ENCODE data around the gene CCDC146. TPM values are rescaled to one million over a fixed set of nuclear protein-coding genes. Genes with fewer than 3 reads are reported as not detected.
A peak's percentile ranks its signal among the peaks of the same experiment; 100 is the strongest.
"Not testable (repeated sequence)": the region's sequence is repeated elsewhere in the genome, so short reads cannot be mapped to it uniquely, and the experiment has no call there.

CCDC146 gene
- total RNA-seq, 6 experiments from 2014 or later, result 2.6 to 7.2 (median 4.0) TPM

GRCh38 chr7:77329466-77330168, 207.2 kb downstream of the CCDC146 start:
- Histone ChIP-seq H3K9me3 (no peaks in the 10 kb centered on the region), H3K4me1 (peaks cover 0 to 7% (median 0%) of the 10 kb centered on the region in 4 donors), H3K36me3 (no peaks in the 10 kb centered on the region), H3K27me3 (no peaks in the 10 kb centered on the region), H3K4me3 (no peak overlapping the region), H3K27ac (no peak overlapping the region)
- no peak for DNase-seq
- WGBS (ENCODE audit: insufficient coverage, low coverage, low lambda C conversion rate, missing lambda C conversion rate), result 98% methylated on average over 4 of the region's 4 CpGs
- TF ChIP-seq CTCF (IDR thresholded peaks at IDR 0.05), result no peak
- intact Hi-C loops (cut with DNase I), result loop anchor here in 1 of 2 donors (10.0 kb wide), 1 partner anchor 75 kb away; no protein-coding TSS in a partner anchor
- ATAC-seq, result no peak

GRCh38 chr7:77330169-77330882, 207.9 kb downstream of the CCDC146 start:
- WGBS (ENCODE audit: insufficient coverage, low coverage, low lambda C conversion rate, missing lambda C conversion rate), result 51% methylated on average over 4 of the region's 6 CpGs
- H3K27ac ChIP-seq, result no peak overlapping the region
- H3K4me1 ChIP-seq, result peaks cover 0 to 7% (median 0%) of the 10 kb centered on the region in 4 donors
- H3K9me3 ChIP-seq, result no peaks in the 10 kb centered on the region
- no peak for DNase-seq
- no peaks in the 10 kb centered on the region for H3K36me3 ChIP-seq
- no peak overlapping the region for H3K4me3 ChIP-seq
- TF ChIP-seq POLR2A (IDR thresholded peaks at IDR 0.05), result no peak
- H3K27me3 ChIP-seq, result no peaks in the 10 kb centered on the region
- intact Hi-C loops (cut with DNase I), result no loop called here
- peak in 3 of 4 donors; percentile 17 to 33 (median 25) for ATAC-seq

GRCh38 chr7:77331938-77332695, 209.7 kb downstream of the CCDC146 start:
- peak; percentile 68 to 89 (median 73) for TF ChIP-seq CTCF (IDR thresholded peaks at IDR 0.05)
- TF ChIP-seq POLR2A (IDR thresholded peaks at IDR 0.05), result no peak
- Histone ChIP-seq H3K4me1 (peaks cover 0 to 7% (median 0%) of the 10 kb centered on the region in 4 donors), H3K9me3 (no peaks in the 10 kb centered on the region), H3K27me3 (no peaks in the 10 kb centered on the region), H3K36me3 (no peaks in the 10 kb centered on the region), H3K4me3 (no peak overlapping the region), H3K27ac (no peak overlapping the region)
- peak; percentile 95 to 99 (median 98) for ATAC-seq
- peak; percentile 68 to 74 (median 70) for DNase-seq
- 63% methylated on average over 3 of the region's 3 CpGs for WGBS (ENCODE audit: insufficient coverage, low coverage, low lambda C conversion rate, missing lambda C conversion rate)
- intact Hi-C loops (cut with DNase I), result no loop called here

GRCh38 chr7:77334039-77334438, 211.6 kb downstream of the CCDC146 start:
- intact Hi-C loops (cut with DNase I); ATAC-seq; H3K36me3 ChIP-seq; DNase-seq; H3K9me3 ChIP-seq; H3K4me1 ChIP-seq; H3K4me3 ChIP-seq; H3K27ac ChIP-seq; H3K27me3 ChIP-seq: not testable (repeated sequence)
- WGBS (ENCODE audit: insufficient coverage, low coverage, low lambda C conversion rate, missing lambda C conversion rate), result 94% methylated on average over 2 of the region's 2 CpGs

GRCh38 chr7:77335581-77335980, 213.2 kb downstream of the CCDC146 start:
- DNase-seq (no peak), ATAC-seq (no peak)
- H3K27ac ChIP-seq, result no peak overlapping the region
- H3K27me3 ChIP-seq, result no peaks in the 10 kb centered on the region
- peaks cover 0 to 4% (median 0%) of the 10 kb centered on the region in 4 donors for H3K4me1 ChIP-seq
- TF ChIP-seq CTCF (IDR thresholded peaks at IDR 0.05), result no peak
- no peak for TF ChIP-seq POLR2A (IDR thresholded peaks at IDR 0.05)
- no peaks in the 10 kb centered on the region for H3K9me3 ChIP-seq
- H3K4me3 ChIP-seq, result no peak overlapping the region
- H3K36me3 ChIP-seq, result no peaks in the 10 kb centered on the region
- intact Hi-C loops (cut with DNase I), result no loop called here

All from right lobe of liver (tissue), 6 donors.